RWPE1 (cell line): Measurements from ENCODE around the gene LENG1.
A peak's percentile ranks its signal among the peaks of the same experiment; 100 is the strongest.

ENCODE experiments used
- CTCF ChIA-PET: fragments of 350-600 bp; sonication (Branson Sonifier 250); formaldehyde crosslinking; extraction: SDS; loops from one replicate; lab custom pipeline; 2021; lab: Yijun Ruan, JAX
- POLR2A ChIA-PET: fragments of 400-600 bp; formaldehyde crosslinking; extraction: SDS; loops from one replicate; lab custom pipeline; 2020; ENCODE audit warnings: antibody characterized with exemption; ENCODE audit not compliant: low non-redundant PET; lab: Yijun Ruan, JAX
- DNase-seq: peaks from one replicate; pipeline ENCODE4 v3.0.0; 2012; ENCODE audit warnings: low spot score
- H3K27ac ChIP-seq: fragments of 450-650 bp; 2 replicates; pipeline ENCODE4 v1.5.1; 2017
- CTCF ChIP-seq: fragments of 450-650 bp; conservative IDR thresholded peaks from 2 replicates; pipeline ENCODE4 v1.5.1; 2017; ENCODE audit warnings: low read depth, mild to moderate bottlenecking

The LENG1 gene

GRCh38 chr19:54108496-54108895 lies 51.0 kb downstream of the LENG1 start:
- peak overlapping the region; percentile 19; the same call in 1 of the 2 replicates for H3K27ac ChIP-seq
- CTCF ChIA-PET = interaction anchor here (0.6 kb wide), 1 partner anchor 201 kb away, joined by 5 read pairs; no protein-coding TSS in a partner anchor
- TF ChIP-seq CTCF = no peak
- POLR2A ChIA-PET = no interaction called here
- no peak for DNase-seq

GRCh38 chr19:54107876-54108490 lies 51.5 kb downstream of the LENG1 start:
- no peak for DNase-seq
- ChIA-PET CTCF (interaction anchor here (0.6 kb wide), 1 partner anchor 200 kb away, joined by 5 read pairs; no protein-coding TSS in a partner anchor), POLR2A (no interaction called here)
- peak overlapping the region; percentile 16 for H3K27ac ChIP-seq
- no peak for TF ChIP-seq CTCF

- no peak for DNase-seq
- no peak for TF ChIP-seq CTCF
- ChIA-PET CTCF (no interaction called here), POLR2A (interaction anchor here (0.6 kb wide), 1 partner anchor 11 kb away, joined by 5 read pairs; no protein-coding TSS in a partner anchor)
- peak overlapping the region; percentile 16 for H3K27ac ChIP-seq
Observed at GRCh38 chr19:54106716-54107115, 52.8 kb downstream of the LENG1 start.

GRCh38 chr19:54105796-54106195 lies 53.7 kb downstream of the LENG1 start:
- ChIA-PET POLR2A (no interaction called here), CTCF (interaction anchor here (0.7 kb wide), 1 partner anchor 24 kb away, joined by 3 read pairs; no protein-coding TSS in a partner anchor)
- no peak overlapping the region; the same call in 1 of the 2 replicates for H3K27ac ChIP-seq
- no peak for DNase-seq
- TF ChIP-seq CTCF = no peak
